Neural cell (in vitro differentiated cells): Measurements from ENCODE around the gene NFIA. TPM values are rescaled to one million over a fixed set of nuclear protein-coding genes. Genes with fewer than 3 reads are reported as not detected.

Experiments used
- H2AFZ ChIP-seq: fragments of 200-600, 300-800 bp; sonication (generic), shearing (Covaris generic); 2 replicates; pipeline ENCODE4 v1.6.0; 2014; ENCODE audit warnings: low read depth, mild to moderate bottlenecking, antibody characterized with exemption, low read length, moderate library complexity
- H3F3A ChIP-seq: fragments of 200-600 bp; shearing (Covaris generic); 2 replicates; pipeline ENCODE4 v1.6.1; 2016; ENCODE audit warnings: mild to moderate bottlenecking, moderate library complexity, mixed read lengths, antibody characterized with exemption, low read length; ENCODE audit not compliant: insufficient read depth, poor library complexity, severe bottlenecking
- H3K27ac ChIP-seq: fragments of 200-600, 300-800 bp; sonication (generic), shearing (Covaris generic); 2 replicates; pipeline ENCODE4 v1.5.1; 2014; ENCODE audit warnings: mild to moderate bottlenecking, low read length, moderate library complexity
- H3K27me3 ChIP-seq: fragments of 300-800, 200-600 bp; sonication (generic), shearing (Covaris generic); 2 replicates; pipeline ENCODE4 v1.6.0; 2014; ENCODE audit warnings: mild to moderate bottlenecking, low read depth, low read length, moderate library complexity; ENCODE audit not compliant: insufficient read depth
- H3K36me3 ChIP-seq: fragments of 300-800, 200-600 bp; sonication (generic), shearing (Covaris generic); 2 replicates; pipeline ENCODE4 v1.5.1; 2014; ENCODE audit warnings: mild to moderate bottlenecking, antibody characterized with exemption, low read length, moderate library complexity; ENCODE audit not compliant: insufficient read depth
- H3K4me2 ChIP-seq: fragments of 300-800, 200-600 bp; sonication (generic), shearing (Covaris generic); 2 replicates; pipeline ENCODE4 v1.6.0; 2014; ENCODE audit warnings: mild to moderate bottlenecking, low read length
- H3K4me3 ChIP-seq: fragments of 300-800, 200-600 bp; sonication (generic), shearing (Covaris generic); 2 replicates; pipeline ENCODE4 v1.5.1; 2014; ENCODE audit warnings: mild to moderate bottlenecking, low read length, moderate library complexity
- H3K79me2 ChIP-seq: fragments of 200-600 bp; shearing (Covaris generic); replicated peaks from 2 replicates; pipeline ENCODE4 v1.6.0; 2014; ENCODE audit warnings: mild to moderate bottlenecking, low read length, moderate library complexity; ENCODE audit not compliant: insufficient read depth
- H3K9ac ChIP-seq: fragments of 300-800, 200-600 bp; sonication (generic), shearing (Covaris generic); 2 replicates; pipeline ENCODE4 v1.6.1; 2016; ENCODE audit warnings: mild to moderate bottlenecking, low read length, mixed read lengths
- H3K9me2 ChIP-seq: fragments of 200-600 bp; shearing (Covaris generic); 2 replicates; pipeline ENCODE4 v1.6.1; 2016; ENCODE audit warnings: mild to moderate bottlenecking, low read length, mixed read lengths; ENCODE audit not compliant: insufficient read depth
- H3K9me3 ChIP-seq: fragments of 200-600, 300-800 bp; sonication (generic), shearing (Covaris generic); 2 replicates; pipeline ENCODE4 v1.6.1; 2016; ENCODE audit warnings: mild to moderate bottlenecking, mixed run types, low read length, moderate library complexity, mixed read lengths
- H4K20me1 ChIP-seq: fragments of 200-600 bp; shearing (Covaris generic); 2 replicates; pipeline ENCODE4 v1.6.1; 2016; ENCODE audit warnings: mild to moderate bottlenecking, mixed run types; ENCODE audit not compliant: insufficient read depth
- EP300 ChIP-seq: fragments of 450-650 bp; conservative IDR thresholded peaks from 2 replicates; pipeline ENCODE4 v1.6.1; 2014; ENCODE audit warnings: antibody characterized with exemption, mild to moderate bottlenecking, moderate library complexity; ENCODE audit not compliant: poor library complexity, severe bottlenecking
- EZH2 ChIP-seq: fragments of 200-600, 300-800 bp; shearing (Covaris generic), sonication (generic); IDR thresholded peaks from 2 replicates; pipeline ENCODE4 v1.6.1; 2014; ENCODE audit warnings: antibody characterized with exemption, low read length, borderline replicate concordance, mild to moderate bottlenecking; ENCODE audit not compliant: insufficient read depth, poor library complexity, severe bottlenecking
- MXI1 ChIP-seq: fragments of 450-650 bp; conservative IDR thresholded peaks from 2 replicates; pipeline ENCODE4 v1.6.1; 2014; ENCODE audit warnings: antibody characterized with exemption, mild to moderate bottlenecking; ENCODE audit not compliant: poor library complexity, severe bottlenecking
- POLR2AphosphoS5 ChIP-seq: IDR thresholded peaks from 2 replicates; pipeline ENCODE4 v1.6.1; 2012
- RAD21 ChIP-seq: fragments of 450-650 bp; conservative IDR thresholded peaks from 2 replicates; pipeline ENCODE4 v1.6.1; 2014; ENCODE audit warnings: antibody characterized with exemption, mild to moderate bottlenecking, moderate library complexity
- SMC3 ChIP-seq: fragments of 450-650 bp; conservative IDR thresholded peaks from 2 replicates; pipeline ENCODE4 v1.6.1; 2014; ENCODE audit warnings: antibody characterized with exemption, mild to moderate bottlenecking, moderate library complexity; ENCODE audit not compliant: poor library complexity
- TAF1 ChIP-seq: IDR thresholded peaks from 2 replicates; pipeline ENCODE4 v1.6.1; 2012; ENCODE audit warnings: low read depth
- polyA plus RNA-seq: library from polyadenylated mRNA; depleted of rRNA; stranded (reverse); fragments of >200 nt; gene quantifications from 2 replicates; pipeline ENCODE4 v1.2.3, GENCODE V29; 2014
- TF ChIP-seq, protein P1 (sequence below): fragments of 450-650 bp; IDR thresholded peaks from 2 replicates; pipeline ENCODE4 v1.5.1; 2014; ENCODE audit warnings: antibody characterized with exemption, mild to moderate bottlenecking, moderate library complexity; ENCODE audit not compliant: poor library complexity, severe bottlenecking
- TF ChIP-seq, protein P2 (sequence below): IDR thresholded peaks from 2 replicates; pipeline ENCODE4 v1.6.1; 2012; ENCODE audit warnings: borderline replicate concordance

Gene NFIA
- polyA plus RNA-seq, 1 donor from 2014 or later: 0.47 TPM

DNA sequence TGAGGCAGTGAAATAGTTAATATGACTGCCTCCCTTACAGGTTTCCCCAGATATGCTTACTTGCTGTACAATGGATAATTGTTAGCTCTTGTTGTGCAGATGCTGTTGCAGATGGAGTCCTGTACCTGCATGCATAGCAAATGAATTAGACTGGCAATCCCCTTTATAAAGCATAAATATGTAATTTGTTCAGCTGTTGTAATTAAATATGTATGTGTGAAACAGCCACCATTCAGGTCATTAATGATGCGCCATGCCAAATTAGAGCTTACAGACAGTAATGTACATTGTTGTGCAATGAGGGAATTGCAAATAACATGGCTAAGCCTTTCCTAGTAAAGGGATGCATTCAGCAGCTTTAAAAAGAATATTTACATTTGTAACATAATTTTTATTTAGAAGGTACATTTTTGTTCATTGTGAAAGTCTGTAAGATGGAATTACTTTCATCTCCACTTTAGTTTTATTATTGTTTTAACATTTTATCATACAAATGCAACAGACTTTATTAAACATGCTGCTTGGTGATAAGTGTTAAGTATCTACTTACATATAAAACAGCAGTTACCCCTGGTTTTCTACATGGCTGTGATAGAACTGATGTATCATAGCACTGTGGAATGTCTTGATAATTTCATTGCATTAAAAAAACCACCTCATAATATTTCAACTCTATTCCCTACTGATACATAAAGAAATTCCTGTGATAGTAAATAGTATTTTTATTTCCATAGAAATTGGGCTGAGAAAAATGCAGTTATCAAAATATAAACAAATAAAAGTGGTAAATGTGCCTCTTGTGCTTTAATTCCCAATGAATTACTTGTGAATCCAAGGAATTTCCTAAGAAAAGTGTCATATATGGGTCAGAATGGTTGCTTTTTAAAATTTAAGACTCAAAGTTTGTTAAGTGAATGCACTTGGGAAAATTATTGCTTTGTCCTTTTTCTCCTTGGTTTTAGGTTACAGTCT, 99.0 kb downstream of the NFIA start:
- Histone ChIP-seq H3K9me3 (no peaks in the 10 kb centered on the region), H3K9ac (no peak overlapping the region), H3K79me2 (no peaks in the 10 kb centered on the region), H3K27ac (no peak overlapping the region), H3K4me2 (no peak overlapping the region), H2AFZ (no peak overlapping the region), H4K20me1 (no peaks in the 10 kb centered on the region), H3K36me3 (no peaks in the 10 kb centered on the region), H3K4me3 (no peak overlapping the region), H3K27me3 (no peaks in the 10 kb centered on the region), H3K9me2 (no peaks in the 10 kb centered on the region), H3F3A (no peaks in the 10 kb centered on the region)
- TF ChIP-seq, protein P1, sequence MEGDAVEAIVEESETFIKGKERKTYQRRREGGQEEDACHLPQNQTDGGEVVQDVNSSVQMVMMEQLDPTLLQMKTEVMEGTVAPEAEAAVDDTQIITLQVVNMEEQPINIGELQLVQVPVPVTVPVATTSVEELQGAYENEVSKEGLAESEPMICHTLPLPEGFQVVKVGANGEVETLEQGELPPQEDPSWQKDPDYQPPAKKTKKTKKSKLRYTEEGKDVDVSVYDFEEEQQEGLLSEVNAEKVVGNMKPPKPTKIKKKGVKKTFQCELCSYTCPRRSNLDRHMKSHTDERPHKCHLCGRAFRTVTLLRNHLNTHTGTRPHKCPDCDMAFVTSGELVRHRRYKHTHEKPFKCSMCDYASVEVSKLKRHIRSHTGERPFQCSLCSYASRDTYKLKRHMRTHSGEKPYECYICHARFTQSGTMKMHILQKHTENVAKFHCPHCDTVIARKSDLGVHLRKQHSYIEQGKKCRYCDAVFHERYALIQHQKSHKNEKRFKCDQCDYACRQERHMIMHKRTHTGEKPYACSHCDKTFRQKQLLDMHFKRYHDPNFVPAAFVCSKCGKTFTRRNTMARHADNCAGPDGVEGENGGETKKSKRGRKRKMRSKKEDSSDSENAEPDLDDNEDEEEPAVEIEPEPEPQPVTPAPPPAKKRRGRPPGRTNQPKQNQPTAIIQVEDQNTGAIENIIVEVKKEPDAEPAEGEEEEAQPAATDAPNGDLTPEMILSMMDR: no peak
- TF ChIP-seq, protein P2, sequence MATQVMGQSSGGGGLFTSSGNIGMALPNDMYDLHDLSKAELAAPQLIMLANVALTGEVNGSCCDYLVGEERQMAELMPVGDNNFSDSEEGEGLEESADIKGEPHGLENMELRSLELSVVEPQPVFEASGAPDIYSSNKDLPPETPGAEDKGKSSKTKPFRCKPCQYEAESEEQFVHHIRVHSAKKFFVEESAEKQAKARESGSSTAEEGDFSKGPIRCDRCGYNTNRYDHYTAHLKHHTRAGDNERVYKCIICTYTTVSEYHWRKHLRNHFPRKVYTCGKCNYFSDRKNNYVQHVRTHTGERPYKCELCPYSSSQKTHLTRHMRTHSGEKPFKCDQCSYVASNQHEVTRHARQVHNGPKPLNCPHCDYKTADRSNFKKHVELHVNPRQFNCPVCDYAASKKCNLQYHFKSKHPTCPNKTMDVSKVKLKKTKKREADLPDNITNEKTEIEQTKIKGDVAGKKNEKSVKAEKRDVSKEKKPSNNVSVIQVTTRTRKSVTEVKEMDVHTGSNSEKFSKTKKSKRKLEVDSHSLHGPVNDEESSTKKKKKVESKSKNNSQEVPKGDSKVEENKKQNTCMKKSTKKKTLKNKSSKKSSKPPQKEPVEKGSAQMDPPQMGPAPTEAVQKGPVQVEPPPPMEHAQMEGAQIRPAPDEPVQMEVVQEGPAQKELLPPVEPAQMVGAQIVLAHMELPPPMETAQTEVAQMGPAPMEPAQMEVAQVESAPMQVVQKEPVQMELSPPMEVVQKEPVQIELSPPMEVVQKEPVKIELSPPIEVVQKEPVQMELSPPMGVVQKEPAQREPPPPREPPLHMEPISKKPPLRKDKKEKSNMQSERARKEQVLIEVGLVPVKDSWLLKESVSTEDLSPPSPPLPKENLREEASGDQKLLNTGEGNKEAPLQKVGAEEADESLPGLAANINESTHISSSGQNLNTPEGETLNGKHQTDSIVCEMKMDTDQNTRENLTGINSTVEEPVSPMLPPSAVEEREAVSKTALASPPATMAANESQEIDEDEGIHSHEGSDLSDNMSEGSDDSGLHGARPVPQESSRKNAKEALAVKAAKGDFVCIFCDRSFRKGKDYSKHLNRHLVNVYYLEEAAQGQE: no peak
- TF ChIP-seq EZH2: no peak
- TF ChIP-seq SMC3: no peak
- TF ChIP-seq MXI1: no peak
- no peak for TF ChIP-seq TAF1
- TF ChIP-seq RAD21: no peak
- TF ChIP-seq EP300: no peak
- TF ChIP-seq POLR2AphosphoS5: no peak

DNA sequence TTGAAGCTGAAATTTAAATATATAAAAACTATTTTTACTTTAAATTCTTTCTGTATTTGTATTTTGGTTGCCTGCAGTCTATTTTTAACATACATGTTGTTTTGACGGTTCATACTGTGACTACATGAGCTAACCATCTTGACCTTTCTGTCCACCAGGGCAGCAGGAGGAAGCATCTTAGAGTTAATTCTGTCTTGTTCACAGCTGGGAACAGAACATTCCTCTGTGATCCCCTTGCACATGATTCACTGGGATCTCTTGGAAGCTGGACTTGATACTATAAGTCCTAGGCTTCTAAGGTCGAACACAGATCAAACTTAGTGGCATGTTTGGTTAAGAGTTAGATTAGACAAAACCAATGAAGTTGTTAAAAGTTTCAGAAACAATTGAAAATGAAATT, 99.7 kb downstream of the NFIA start:
- no peaks in the 10 kb centered on the region for H4K20me1 ChIP-seq
- no peak overlapping the region for H3K4me2 ChIP-seq
- no peaks in the 10 kb centered on the region for H3K79me2 ChIP-seq
- H3K9me2 ChIP-seq: no peaks in the 10 kb centered on the region
- no peaks in the 10 kb centered on the region for H3K36me3 ChIP-seq
- H3K27me3 ChIP-seq: no peaks in the 10 kb centered on the region
- TF ChIP-seq RAD21 (no peak), POLR2AphosphoS5 (no peak), SMC3 (no peak), MXI1 (no peak), EP300 (no peak), EZH2 (no peak), TAF1 (no peak)
- TF ChIP-seq, protein P1: no peak
- TF ChIP-seq, protein P2: no peak
- H3K4me3 ChIP-seq: no peak overlapping the region
- H3K27ac ChIP-seq: no peak overlapping the region
- no peaks in the 10 kb centered on the region for H3K9me3 ChIP-seq
- H3F3A ChIP-seq: no peaks in the 10 kb centered on the region
- no peak overlapping the region for H3K9ac ChIP-seq
- no peak overlapping the region for H2AFZ ChIP-seq
